Gastrocnemius medialis (tissue), 4 donors: ENCODE data around the gene SDK2.

Experiments
- POLR2A ChIP-seq, 2 donors: fragments of 450-650 bp; IDR thresholded peaks; one replicate each; pipeline ENCODE4 v1.6.1; 2017; ENCODE audit warnings: antibody characterized with exemption in 2 of 2, mild to moderate bottlenecking in 2 of 2, moderate library complexity in 2 of 2
- TF ChIP-seq, protein P1 (sequence below), 5 experiments: fragments of 450-650 bp in 3 of 5; fragments of 200-600 bp in 2 of 5; sonication (generic) in 2 of 5; IDR thresholded peaks in 4 of 5; conservative IDR thresholded peaks in 1 of 5; 1 replicate in 4 of 5; 2 replicates in 1 of 5; pipeline ENCODE4 v1.5.1; 2016 to 2019; ENCODE audit warnings: antibody characterized with exemption in 5 of 5, mild to moderate bottlenecking in 3 of 5, moderate library complexity in 3 of 5

DNA sequence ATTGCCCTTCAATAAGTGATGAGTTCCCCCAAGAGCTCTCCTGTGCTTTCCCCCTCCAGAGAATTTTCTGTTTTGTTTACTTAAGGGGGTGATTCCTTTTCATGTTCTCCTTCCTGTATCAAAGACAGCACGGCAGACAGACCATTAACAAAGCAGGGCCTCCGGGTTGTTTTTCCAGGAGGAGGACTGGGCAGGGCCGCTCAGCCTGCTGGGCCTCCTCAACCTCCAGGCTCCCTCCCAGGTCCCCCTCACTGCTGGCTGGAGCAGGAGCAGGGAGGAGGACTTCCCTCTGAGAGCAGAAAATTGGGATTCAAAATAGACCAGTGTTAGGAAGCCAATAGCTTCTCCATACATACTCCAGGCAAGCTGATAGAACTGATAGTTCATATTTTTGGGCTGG lies 20.4 kb downstream of the SDK2 start:
- TF ChIP-seq, protein P1, sequence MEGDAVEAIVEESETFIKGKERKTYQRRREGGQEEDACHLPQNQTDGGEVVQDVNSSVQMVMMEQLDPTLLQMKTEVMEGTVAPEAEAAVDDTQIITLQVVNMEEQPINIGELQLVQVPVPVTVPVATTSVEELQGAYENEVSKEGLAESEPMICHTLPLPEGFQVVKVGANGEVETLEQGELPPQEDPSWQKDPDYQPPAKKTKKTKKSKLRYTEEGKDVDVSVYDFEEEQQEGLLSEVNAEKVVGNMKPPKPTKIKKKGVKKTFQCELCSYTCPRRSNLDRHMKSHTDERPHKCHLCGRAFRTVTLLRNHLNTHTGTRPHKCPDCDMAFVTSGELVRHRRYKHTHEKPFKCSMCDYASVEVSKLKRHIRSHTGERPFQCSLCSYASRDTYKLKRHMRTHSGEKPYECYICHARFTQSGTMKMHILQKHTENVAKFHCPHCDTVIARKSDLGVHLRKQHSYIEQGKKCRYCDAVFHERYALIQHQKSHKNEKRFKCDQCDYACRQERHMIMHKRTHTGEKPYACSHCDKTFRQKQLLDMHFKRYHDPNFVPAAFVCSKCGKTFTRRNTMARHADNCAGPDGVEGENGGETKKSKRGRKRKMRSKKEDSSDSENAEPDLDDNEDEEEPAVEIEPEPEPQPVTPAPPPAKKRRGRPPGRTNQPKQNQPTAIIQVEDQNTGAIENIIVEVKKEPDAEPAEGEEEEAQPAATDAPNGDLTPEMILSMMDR (IDR thresholded peaks at IDR 0.05 in 4 of 5, conservative IDR thresholded peaks at IDR 0.05 in 1 of 5): no peak
- no peak for TF ChIP-seq POLR2A (IDR thresholded peaks at IDR 0.05)
